Measurements from ENCODE around the gene RIC3. TPM values are rescaled to one million over a fixed set of nuclear protein-coding genes. Genes with fewer than 3 reads are reported as not detected.
A peak's percentile ranks its signal among the peaks of the same experiment; 100 is the strongest.
"Not testable (repeated sequence)": the region's sequence is repeated elsewhere in the genome, so short reads cannot be mapped to it uniquely, and the experiment has no call there.

The RIC3 gene
- total RNA-seq, 1 experiment from 2014 or later = not detected

- CTCF ChIA-PET = no interaction called here
- H3K4me3 ChIP-seq (ENCODE audit: low read length) = no peak overlapping the region
- DNase-seq (no peak), ATAC-seq (0 out of 2 replicates have a peak, but pooled peaks have one; percentile 20)
- H3K9me2 ChIP-seq (replicated peaks; ENCODE audit: low read length) = no peaks in the 10 kb centered on the region
- H3K27ac ChIP-seq (ENCODE audit: low read length) = no peak overlapping the region
- peaks cover 32% of the 10 kb centered on the region for H3K27me3 ChIP-seq (ENCODE audit: low read length)
- H3K4me1 ChIP-seq (ENCODE audit: insufficient read depth, low read length) = 0 out of 2 replicates have a peak, but pooled peaks cover 5% of the 10 kb centered on the region
- H4K20me1 ChIP-seq (ENCODE audit: low read length) = no peaks in the 10 kb centered on the region
- no peak overlapping the region for H3K4me2 ChIP-seq (ENCODE audit: low read length)
- H2AFZ ChIP-seq (ENCODE audit: low read length) = no peak overlapping the region
- no TSS peak for BruUV-seq (replicated peaks)
- TF ChIP-seq EZH2phosphoT487 (IDR thresholded peaks at IDR 0.05; ENCODE audit: borderline replicate concordance, low read length) (no peak), EZH2 (IDR thresholded peaks at IDR 0.05; ENCODE audit: low read length, unreplicated experiment) (no peak), CTCF (conservative IDR thresholded peaks at IDR 0.05; ENCODE audit: low read depth, low read length) (no peak)
- no peaks in the 10 kb centered on the region for H3F3A ChIP-seq (ENCODE audit: low read length, unreplicated experiment)
- H3K9ac ChIP-seq (ENCODE audit: low read length) = no peak overlapping the region
- H3K36me3 ChIP-seq (ENCODE audit: low read depth, low read length) = no peaks in the 10 kb centered on the region
- no peaks in the 10 kb centered on the region for H3K9me3 ChIP-seq (ENCODE audit: low read length)
- POLR2A ChIA-PET (ENCODE audit: unreplicated experiment) = no interaction called here
- no peaks in the 10 kb centered on the region for H3K79me2 ChIP-seq (ENCODE audit: low read length)
- intact Hi-C loops (cut with micrococcal nuclease) = no loop called here
Measured at GRCh38 chr11:8167796-8168195, 1.0 kb downstream of the RIC3 start.

GRCh38 chr11:8164746-8165145, 4.1 kb downstream of the RIC3 start:
- TF ChIP-seq EZH2 (IDR thresholded peaks at IDR 0.05; ENCODE audit: low read length, unreplicated experiment) (no peak), CTCF (conservative IDR thresholded peaks at IDR 0.05; ENCODE audit: low read depth, low read length) (no peak)
- Histone ChIP-seq H3K27ac (ENCODE audit: low read length) (no peak overlapping the region), H3K79me2 (ENCODE audit: low read length) (no peaks in the 10 kb centered on the region), H3K9me2 (replicated peaks; ENCODE audit: low read length) (no peaks in the 10 kb centered on the region), H3K9ac (ENCODE audit: low read length) (no peak overlapping the region), H4K20me1 (ENCODE audit: low read length) (no peaks in the 10 kb centered on the region), H3F3A (ENCODE audit: low read length, unreplicated experiment) (no peaks in the 10 kb centered on the region), H3K9me3 (ENCODE audit: low read length) (no peaks in the 10 kb centered on the region), H3K36me3 (ENCODE audit: low read depth, low read length) (no peaks in the 10 kb centered on the region), H3K4me2 (ENCODE audit: low read length) (no peak overlapping the region), H3K27me3 (ENCODE audit: low read length) (peaks cover 27% of the 10 kb centered on the region), H3K4me1 (ENCODE audit: insufficient read depth, low read length) (peaks cover 18% of the 10 kb centered on the region), H2AFZ (ENCODE audit: low read length) (no peak overlapping the region), H3K4me3 (ENCODE audit: low read length) (no peak overlapping the region)
- ATAC-seq = no peak
- DNase-seq = peak; percentile 26
- ChIA-PET POLR2A (ENCODE audit: unreplicated experiment) (no interaction called here), CTCF (no interaction called here)
- no TSS peak for BruUV-seq (replicated peaks)
- intact Hi-C loops (cut with micrococcal nuclease) = no loop called here

- H3K79me2 ChIP-seq (ENCODE audit: low read length); BruUV-seq (replicated peaks); H3K9ac ChIP-seq (ENCODE audit: low read length); intact Hi-C loops (cut with micrococcal nuclease); H4K20me1 ChIP-seq (ENCODE audit: low read length); H3K9me3 ChIP-seq (ENCODE audit: low read length); H2AFZ ChIP-seq (ENCODE audit: low read length); H3K9me2 ChIP-seq (replicated peaks; ENCODE audit: low read length); H3K27me3 ChIP-seq (ENCODE audit: low read length); POLR2A ChIA-PET (ENCODE audit: unreplicated experiment); H3F3A ChIP-seq (ENCODE audit: low read length, unreplicated experiment); H3K36me3 ChIP-seq (ENCODE audit: low read depth, low read length): not testable (repeated sequence)
- Histone ChIP-seq H3K4me3 (ENCODE audit: low read length) (peak overlapping the region; percentile 9; the same call in 1 of the 2 replicates), H3K4me2 (ENCODE audit: low read length) (peak overlapping the region; percentile 56), H3K4me1 (ENCODE audit: insufficient read depth, low read length) (peaks cover 18% of the 10 kb centered on the region), H3K27ac (ENCODE audit: low read length) (peak overlapping the region; percentile 43; the same call in 1 of the 2 replicates)
- CTCF ChIA-PET = interaction anchor here (1.1 kb wide), 1 partner anchor 62 kb away, joined by 4 read pairs; no protein-coding TSS in a partner anchor
- peak; percentile 86 for ATAC-seq
- peak; percentile 74 for DNase-seq
Measured at GRCh38 chr11:8161627-8162304, 7.1 kb downstream of the RIC3 start.
